ENCODE measurements around the gene KDM5A. TPM values are rescaled to one million over a fixed set of nuclear protein-coding genes. Genes with fewer than 3 reads are reported as not detected.
"Not testable (repeated sequence)": the region's sequence is repeated elsewhere in the genome, so short reads cannot be mapped to it uniquely, and the experiment has no call there.

The KDM5A gene
- total RNA-seq, 1 experiment from 2014 or later: 18.6 TPM

DNA sequence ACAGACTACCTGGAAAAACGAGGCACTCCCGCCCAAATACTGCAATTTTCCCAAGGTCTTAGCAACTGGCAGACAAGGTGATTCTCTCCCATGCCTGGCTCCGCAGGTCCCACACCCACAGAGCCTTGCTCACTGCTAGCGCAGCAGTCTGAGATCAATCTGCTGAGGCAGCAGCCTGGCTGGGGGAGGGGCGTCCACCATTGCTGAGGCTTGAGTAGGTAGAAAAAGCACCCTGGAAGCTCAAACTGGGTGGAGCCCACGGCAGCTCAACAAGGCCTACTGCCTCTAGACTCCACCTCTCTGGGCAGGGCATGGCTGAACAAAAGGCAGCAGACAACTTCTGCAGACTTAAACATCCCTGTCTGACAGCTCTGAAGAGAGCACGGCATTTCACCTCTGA is 46.1 kb downstream of the KDM5A start:
- in situ Hi-C loops (cut with HindIII; ENCODE audit: low sequenced_read_pairs); DNase-seq (ENCODE audit: low spot score): not testable (repeated sequence)

DNA sequence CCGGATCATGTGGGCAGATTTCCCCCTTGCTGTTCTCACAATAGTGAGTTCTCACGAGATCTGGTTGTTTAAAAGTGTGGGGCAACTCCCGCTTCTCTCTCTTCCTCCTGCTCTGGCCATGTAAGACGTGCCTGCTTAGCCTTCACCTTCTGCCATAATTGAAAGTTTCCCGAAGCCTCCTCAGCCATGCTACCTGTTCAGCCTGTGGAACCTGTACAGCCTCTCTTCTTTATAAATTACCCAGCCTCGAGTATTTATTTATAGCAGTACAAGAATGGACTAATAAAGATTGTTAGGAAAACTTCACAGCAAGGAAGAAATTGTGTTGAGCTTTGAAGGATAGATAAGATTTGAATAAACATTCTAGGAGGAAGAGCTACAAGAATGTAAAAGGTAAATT is 52.1 kb downstream of the KDM5A start:
- no peak for DNase-seq (ENCODE audit: low spot score)

DNA sequence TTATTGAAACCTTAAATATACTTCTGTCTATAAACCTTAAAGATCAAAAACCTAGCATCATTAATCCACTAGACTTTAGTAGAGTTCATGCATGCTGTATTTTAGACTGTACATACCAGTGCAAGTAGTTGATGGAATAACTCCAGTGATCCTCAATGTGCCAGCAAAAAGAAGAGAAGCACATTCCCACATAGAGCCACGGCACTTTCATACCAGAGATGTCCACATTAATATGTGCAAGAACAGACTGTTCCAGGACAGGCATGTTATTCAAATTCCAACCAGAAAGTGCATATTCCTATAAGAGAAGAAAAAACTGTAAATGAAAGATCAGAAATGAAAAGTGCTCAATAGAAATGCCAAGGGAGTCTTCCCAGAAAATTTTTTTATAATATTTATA is 55.0 kb downstream of the KDM5A start:
- DNase-seq (ENCODE audit: low spot score): no peak
- in situ Hi-C loops (cut with HindIII; ENCODE audit: low sequenced_read_pairs): no loop called here

More for the DNA sequence above, 52.1 kb downstream of the KDM5A start:
- in situ Hi-C loops (cut with HindIII; ENCODE audit: low sequenced_read_pairs): no loop called here

DNA sequence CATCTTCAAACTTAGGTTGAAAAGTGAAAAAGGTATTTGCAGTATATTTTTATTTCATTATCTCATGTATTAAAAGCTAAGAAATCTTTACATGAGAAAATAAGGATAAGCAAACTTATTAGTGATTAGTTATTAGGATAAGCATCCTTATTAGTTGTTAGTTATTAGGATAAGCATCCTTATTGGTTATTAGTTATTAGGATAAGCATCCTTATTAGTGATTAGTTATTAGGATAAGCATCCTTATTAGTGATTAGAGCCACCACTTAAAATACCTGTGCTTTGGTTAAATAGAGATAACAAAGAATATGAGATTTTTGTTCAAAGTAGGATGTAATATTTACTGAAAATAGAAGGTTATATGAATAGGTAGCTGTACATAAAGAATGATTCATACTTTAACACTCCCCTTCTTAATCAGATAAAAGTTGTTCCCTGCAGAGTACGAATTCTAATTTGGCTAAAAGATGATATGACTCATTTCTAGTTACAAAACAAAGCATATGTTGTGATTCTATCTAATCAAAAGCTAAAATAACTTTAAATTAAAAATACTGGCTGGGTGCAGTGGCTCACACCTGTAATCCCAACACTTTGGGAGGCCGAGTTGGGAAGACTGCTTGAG is 56.4 kb downstream of the KDM5A start:
- in situ Hi-C loops (cut with HindIII; ENCODE audit: low sequenced_read_pairs): no loop called here
- DNase-seq (ENCODE audit: low spot score): no peak

DNA sequence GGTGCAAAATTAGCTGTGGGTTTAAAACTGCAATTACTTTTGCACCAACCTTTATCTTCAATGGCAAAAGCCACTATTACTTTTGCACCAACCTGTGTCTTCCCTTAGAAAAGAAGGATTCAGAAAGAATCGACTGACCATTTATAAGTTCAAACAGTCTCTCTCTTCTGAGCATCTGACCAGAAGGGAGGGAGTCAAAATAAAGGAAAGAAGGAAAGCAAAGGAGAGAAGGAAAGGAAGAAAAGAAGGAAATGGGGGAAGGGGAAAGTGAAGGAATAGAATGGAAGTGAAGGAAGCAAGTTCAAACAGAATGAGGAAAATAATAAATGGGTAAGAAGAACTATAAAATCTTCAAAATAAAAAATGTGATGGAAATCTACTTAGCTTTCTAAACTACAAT is 57.8 kb downstream of the KDM5A start:
- no peak for DNase-seq (ENCODE audit: low spot score)
- in situ Hi-C loops (cut with HindIII; ENCODE audit: low sequenced_read_pairs): no loop called here

DNA sequence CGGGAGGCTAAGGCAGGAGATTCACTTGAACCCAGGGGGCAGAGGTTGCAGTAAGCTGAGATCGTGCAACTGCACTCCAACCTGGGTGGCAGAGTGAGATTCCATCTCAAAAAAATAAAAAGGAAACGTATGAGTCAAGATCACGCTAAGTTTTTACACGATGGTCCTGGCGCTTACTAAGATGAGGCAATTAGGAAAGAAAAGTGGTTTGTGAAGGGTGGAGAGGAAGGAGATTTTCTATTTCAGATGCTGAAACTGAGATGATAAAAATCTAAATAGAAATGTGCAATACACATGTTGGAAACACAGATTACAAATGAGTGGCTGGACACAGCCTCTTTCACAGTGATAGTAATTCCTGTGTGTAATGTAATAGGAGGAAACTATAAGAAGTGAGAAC is 63.2 kb downstream of the KDM5A start:
- no peak for DNase-seq (ENCODE audit: low spot score)
- in situ Hi-C loops (cut with HindIII; ENCODE audit: low sequenced_read_pairs): no loop called here

DNA sequence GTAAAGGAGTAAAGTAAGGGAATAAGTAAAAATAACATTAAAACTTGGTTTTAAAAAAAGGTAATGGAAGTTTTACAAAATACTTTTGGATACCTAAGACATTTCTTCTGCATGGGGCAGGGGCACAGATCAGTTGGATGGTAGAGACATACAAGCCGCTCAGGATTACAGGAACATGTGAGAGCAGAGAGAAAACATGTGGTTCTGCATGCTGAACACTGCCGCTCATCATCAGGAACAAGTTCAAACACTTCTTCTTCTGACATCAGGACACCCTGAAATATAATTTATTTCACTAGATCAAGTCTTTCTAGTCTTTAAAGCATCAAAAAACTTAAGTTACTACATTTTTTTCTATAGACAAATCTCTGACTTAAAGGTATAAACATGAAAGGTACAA is 65.6 kb downstream of the KDM5A start:
- no peak for DNase-seq (ENCODE audit: low spot score)
- in situ Hi-C loops (cut with HindIII; ENCODE audit: low sequenced_read_pairs): no loop called here

DNA sequence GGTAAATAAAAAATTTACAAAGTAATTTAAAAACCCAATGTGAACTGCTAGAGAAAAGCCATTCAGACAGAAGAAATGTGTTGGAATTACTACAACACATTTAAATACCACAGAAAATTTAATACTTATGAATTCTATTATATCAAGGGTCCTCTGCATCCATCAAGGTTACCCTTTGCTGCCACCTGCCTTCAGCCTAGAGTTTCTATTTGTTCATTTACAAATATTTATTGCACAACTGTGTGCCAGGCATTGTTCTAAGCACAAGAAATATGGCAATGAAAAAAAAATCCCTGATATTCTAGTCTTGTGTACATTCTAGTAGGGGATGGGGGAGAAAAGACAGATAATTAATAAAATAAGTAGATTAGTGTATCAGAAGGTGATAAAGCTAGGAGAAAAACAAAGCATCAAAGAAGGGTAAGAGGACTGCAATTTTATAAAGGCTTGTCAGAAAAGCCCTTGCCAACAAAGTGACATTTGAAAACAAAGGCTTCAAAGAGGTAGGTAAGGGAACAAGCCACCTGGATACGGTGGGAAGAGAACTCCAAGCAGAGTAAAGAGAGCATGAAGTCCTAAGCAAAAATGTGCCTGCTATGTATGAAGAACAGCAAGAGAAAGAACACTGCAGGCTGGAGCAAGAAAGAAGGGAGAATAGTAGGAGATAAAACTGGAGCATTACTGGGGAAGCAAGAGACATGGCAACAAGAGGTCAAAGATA is 67.4 kb downstream of the KDM5A start:
- peak; percentile 79 for DNase-seq (ENCODE audit: low spot score)
- in situ Hi-C loops (cut with HindIII; ENCODE audit: low sequenced_read_pairs): no loop called here

DNA sequence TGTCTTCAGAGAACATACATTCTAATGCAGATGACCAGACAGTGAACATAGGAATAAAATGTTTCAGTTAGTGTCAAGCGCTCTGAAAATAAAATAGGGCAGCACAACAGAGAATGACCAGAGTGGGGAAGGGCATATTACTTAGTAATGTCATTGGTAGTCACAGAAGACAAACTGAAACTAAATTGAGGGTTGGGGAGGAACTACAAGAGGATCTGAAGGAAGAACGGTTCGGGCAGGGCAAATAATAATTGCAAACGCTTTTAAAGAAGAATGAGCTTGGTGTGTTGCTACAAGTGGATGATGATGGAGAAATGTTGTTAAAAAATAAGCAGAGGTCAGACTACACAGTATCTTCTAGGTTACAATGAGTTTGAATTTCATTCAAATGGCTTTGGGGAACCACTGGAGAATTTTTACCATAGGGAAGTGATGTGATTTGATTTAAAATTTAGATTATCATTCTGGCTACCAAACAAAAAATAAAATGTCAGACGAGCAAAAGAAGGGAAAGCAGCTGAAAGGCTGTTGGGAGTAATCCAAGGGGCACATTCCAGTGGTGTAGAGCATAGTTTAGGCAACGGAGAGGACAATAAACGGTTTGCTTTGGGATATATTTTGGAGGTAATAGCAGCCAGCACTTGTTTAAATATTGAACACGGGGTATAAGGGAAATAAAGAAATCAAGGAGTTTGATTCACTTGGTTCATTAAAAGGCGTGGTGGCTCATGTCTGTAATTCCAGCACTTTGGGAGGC is 70.2 kb downstream of the KDM5A start:
- no peak for DNase-seq (ENCODE audit: low spot score)
- in situ Hi-C loops (cut with HindIII; ENCODE audit: low sequenced_read_pairs): no loop called here

DNA sequence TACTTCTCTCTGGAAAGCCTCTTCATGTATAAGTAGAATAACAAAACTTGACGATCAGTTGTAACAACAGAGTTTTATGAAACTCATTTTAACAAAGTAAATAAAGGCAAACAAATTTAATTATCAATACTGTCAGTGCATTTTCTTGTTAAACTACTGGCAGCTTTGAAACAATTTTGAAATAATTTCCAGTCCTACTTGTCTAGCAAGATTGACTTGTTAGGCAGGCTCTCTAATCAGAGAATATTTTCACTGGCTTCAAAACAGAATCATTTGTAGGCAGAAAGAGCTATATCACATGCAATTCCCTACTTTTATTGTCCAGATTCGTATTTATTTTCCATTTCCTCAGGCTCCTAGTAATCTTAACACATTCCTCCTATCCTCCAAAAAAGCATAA is 80.6 kb downstream of the KDM5A start:
- no peak for DNase-seq (ENCODE audit: low spot score)
- in situ Hi-C loops (cut with HindIII; ENCODE audit: low sequenced_read_pairs): no loop called here

DNA sequence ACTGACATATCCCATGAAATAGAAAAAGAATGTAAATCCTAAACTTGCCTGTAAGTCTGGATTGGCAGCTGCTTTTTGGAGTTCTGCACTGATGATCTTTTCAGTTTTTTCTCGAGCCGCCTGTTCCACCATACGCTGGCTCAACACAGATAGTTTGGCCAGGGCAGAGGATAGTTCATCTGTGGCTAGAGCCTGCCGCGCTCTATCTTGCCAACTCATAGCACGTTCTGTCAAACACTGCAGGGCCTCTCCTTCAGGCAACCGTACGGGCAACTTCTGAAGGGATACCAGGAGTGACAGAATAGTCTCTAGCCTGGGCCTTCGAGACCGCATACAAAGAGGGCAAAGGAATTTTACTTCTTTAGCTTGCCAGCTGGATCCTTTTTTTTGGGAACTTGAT is 81.7 kb downstream of the KDM5A start:
- in situ Hi-C loops (cut with HindIII; ENCODE audit: low sequenced_read_pairs): no loop called here
- DNase-seq (ENCODE audit: low spot score): peak; percentile 91

DNA sequence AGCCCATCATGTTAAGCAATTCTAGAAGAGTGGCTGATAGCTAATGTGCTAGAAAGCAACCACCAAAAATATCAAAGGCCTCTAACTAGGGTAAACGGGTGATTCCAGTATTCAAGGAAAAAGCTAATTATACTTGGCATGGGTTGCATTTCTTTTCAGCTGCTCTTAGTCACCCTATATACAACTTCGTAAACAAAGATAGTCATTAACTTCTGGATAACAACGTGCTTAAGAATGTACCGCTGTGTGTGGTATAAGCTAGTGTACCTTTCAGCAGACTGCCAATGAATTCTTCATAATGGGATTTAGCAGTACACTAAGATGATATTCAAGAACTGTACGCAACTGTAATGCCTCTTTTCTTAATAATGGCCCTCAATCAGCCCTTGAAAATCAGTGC is 84.3 kb downstream of the KDM5A start:
- DNase-seq (ENCODE audit: low spot score): no peak
- in situ Hi-C loops (cut with HindIII; ENCODE audit: low sequenced_read_pairs): no loop called here

DNA sequence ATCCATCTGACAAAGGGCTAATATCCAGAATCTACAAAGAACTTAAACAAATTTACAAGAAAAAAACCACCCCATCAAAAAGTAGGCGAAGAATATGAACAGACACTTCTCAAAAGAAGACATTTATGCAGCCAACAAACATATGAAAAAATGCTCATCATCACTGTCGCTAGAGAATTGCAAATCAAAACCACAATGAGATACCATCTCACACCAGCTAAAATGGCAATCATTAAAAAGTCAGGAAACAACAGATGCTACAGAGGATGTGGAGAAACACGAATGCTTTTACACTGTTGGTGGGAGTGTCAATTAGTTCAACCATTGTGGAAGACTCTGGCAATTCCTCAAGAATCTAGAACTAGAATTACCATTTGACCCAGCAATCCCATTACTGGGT is 86.4 kb downstream of the KDM5A start:
- in situ Hi-C loops (cut with HindIII; ENCODE audit: low sequenced_read_pairs): not testable (repeated sequence)

DNA sequence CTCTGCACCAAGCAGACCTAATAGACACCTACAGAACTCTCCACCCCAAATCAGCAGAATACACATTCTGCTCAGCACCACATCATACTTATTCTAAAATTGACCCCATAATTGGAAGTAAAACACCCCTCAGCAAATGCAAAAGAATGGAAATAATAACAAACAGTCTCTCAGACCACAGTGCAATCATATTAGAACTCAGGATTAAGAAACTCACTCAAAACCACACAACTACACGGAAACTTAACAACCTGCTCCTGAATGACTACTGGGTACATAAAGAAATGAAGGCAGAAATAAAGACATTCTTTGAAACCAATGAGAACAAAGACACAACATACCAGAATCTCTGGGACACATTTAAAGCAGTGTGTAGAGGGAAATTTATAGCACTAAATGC is 89.0 kb downstream of the KDM5A start:
- DNase-seq (ENCODE audit: low spot score); in situ Hi-C loops (cut with HindIII; ENCODE audit: low sequenced_read_pairs): not testable (repeated sequence)

More for the DNA sequence above, 86.4 kb downstream of the KDM5A start:
- not testable (repeated sequence) for DNase-seq (ENCODE audit: low spot score)

DNA sequence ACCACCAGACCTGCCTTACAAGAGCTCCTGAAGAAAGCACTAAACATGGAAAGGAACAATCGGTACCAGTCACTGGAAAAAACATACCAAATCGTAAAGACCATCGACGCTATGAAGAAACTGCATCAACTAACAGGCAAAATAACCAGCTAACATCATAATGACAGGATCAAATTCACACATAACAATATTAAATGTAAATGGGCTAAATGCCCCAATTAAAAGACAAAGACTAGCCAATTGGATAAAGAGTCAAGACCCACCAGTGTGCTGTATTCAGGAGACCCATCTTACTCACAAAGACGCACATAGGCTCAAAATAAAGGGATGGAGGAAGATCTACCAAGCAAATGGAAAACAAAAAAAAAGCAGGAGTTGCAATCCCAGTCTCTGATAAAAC is 89.6 kb downstream of the KDM5A start:
- in situ Hi-C loops (cut with HindIII; ENCODE audit: low sequenced_read_pairs); DNase-seq (ENCODE audit: low spot score): not testable (repeated sequence)

DNA sequence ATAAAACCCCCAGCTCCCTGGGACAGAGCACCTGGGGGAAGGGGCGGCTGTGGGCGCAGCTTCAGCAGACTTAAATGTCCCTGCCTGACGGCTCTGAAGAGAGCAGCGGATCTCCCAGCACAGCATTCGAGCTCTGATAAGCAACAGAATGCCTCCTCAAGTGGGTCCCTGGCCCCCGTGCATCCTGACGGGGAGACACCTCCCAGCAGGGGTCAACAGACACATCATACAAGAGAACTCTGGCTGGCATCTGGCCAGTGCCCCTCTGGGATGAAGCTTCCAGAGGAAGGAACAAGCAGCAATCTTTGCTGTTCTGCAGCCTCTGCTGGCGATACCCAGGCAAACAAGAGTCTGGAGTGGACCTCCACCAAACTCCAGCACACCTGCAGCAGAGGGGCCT is 91.1 kb downstream of the KDM5A start:
- DNase-seq (ENCODE audit: low spot score): not testable (repeated sequence)

DNA sequence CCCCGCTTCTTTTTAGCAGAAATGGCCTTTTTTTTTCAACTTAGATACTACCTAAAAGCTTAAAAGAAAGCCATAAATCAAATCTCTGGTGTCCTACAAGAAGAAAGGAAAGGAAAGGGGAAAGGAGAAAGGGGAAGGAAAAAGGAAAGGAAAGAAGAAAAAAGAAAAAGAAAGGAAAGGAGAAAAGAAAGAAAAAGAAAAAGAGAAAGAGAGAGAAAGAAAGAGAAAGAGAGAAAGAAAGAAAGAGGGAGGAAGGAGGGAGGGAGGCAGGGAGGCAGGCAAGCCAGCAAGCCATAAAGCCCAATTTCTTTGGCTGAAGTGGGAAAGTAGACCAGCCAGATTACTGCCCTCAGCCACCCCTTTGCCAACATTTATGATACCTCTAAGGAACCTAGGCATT is 94.0 kb downstream of the KDM5A start:
- DNase-seq (ENCODE audit: low spot score): no peak
- in situ Hi-C loops (cut with HindIII; ENCODE audit: low sequenced_read_pairs): no loop called here

More for the DNA sequence above, 91.1 kb downstream of the KDM5A start:
- in situ Hi-C loops (cut with HindIII; ENCODE audit: low sequenced_read_pairs): not testable (repeated sequence)

DNA sequence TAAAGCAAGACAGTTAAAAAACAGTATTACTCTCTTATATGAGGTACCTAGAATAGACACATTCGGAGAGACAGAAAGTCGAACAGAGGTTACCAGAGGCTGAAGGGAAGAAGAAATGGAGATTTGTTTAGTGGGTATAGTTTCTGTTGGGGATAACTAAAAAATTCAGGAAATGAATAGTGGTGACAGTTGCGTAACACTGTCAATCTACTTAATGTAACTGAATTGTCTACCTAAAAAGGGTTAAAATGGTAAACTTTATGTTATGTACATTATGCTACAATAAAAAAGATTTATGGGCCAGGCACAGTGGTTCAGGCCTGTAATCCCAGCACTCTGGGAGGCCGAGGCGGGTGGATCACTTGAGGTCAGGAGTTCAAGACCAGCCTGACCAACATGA is 95.9 kb downstream of the KDM5A start:
- DNase-seq (ENCODE audit: low spot score): no peak
- in situ Hi-C loops (cut with HindIII; ENCODE audit: low sequenced_read_pairs): no loop called here

DNA sequence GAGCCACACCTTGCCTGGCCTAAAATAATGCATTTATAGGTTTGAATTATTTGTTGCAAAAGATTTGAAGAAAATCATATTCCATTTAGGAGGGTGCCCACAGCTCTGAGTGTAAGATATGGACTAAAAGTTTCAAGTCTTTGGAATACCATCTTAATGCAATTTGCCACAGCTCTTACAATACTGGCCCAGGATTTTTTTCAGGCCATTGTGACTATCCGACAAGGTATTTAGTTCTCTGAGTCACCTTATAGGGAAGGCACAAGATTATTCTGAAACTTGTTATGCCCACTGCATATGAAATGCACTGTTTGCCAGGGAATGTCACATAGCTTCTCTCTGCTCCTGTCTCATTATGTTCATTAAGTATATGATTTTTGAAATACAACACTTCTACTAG is 96.9 kb downstream of the KDM5A start:
- in situ Hi-C loops (cut with HindIII; ENCODE audit: low sequenced_read_pairs): no loop called here
- no peak for DNase-seq (ENCODE audit: low spot score)

DNA sequence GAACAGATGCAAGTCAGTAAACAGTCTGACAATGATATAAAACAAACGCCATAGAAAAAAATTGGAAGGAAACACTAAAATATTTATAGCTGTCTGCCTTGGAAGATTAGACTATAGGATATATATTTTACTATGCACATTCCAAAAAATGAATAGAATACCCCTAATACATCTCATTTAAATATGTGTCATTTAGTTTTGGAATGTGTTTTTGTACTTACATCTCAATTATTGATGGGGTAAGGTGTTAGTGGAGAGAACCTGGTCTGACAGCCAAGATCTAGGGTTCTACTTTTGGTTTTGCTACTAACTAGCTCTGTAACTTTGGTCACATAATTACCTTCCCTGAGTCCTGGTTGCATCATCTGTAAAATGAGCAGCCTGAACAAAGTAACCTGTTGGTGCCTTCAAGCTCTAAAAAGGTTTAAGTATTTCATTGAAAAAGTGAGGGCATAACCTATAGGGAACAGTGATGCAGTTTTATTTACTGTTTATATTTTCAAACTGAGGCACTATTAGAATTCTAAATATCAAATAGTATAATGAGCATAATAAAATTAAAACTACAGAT is 97.9 kb downstream of the KDM5A start:
- in situ Hi-C loops (cut with HindIII; ENCODE audit: low sequenced_read_pairs): no loop called here
- no peak for DNase-seq (ENCODE audit: low spot score)
